Endometrium (tissue), 2 donors: ENCODE results near the gene ARRDC4.

Experiments used
- FAIRE-seq: peaks from 2 replicates; lab custom pipeline; 2012; peaks lifted over from hg19 to GRCh38; lab: Jason Lieb, UNC
- donor health status: control.
- donor health status: control.

Gene ARRDC4

GRCh38 chr15:97998307-97999071 is 38.0 kb downstream of the ARRDC4 start:
- FAIRE-seq: no peak

- peak; percentile 18 for FAIRE-seq
These were observed 40.0 kb downstream of the ARRDC4 start for GRCh38 chr15:98000249-98001203.

GRCh38 chr15:98001663-98002194 is 41.2 kb downstream of the ARRDC4 start:
- no peak for FAIRE-seq

- FAIRE-seq: no peak
These were observed 41.9 kb downstream of the ARRDC4 start for GRCh38 chr15:98002419-98002818.

- FAIRE-seq: no peak
These were observed 42.4 kb downstream of the ARRDC4 start for GRCh38 chr15:98002866-98003265.

DNA sequence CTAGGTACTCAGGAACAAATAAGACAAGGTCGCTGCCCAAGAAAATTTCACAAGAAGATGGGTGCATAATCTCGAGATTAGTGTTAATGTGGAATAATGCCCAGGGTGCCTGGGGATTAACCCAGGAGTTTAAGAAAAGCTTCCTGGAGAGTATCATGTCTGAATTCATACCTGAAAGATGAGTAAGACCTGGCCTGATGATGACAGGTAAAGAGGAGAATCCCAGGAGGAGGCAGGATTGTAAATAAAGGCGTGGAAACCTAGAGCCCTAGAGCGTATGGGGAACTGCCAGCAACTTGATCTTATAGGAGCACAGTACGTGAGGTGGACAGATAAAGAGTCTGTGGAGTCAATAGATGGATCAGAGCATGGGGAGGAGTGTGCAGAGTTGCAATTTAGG is 43.0 kb downstream of the ARRDC4 start:
- FAIRE-seq: no peak

DNA sequence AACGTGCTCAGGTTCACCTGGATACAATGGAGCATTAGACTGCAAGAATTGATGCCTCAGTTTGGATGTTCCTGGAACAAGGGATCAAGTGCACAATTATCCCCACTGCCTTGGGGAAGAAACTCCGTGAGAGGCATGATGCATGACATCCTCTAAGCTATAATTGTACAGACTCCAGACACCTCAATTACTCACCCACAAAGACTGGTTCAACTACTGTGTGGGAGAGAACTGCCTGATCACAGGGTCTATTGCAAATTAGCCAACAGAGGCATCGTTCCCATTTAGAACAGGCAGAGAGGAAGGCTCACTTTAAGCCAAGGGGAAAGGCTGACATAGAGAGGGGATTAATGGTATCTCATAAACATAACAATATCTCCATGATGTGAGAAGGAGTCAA is 43.5 kb downstream of the ARRDC4 start:
- no peak for FAIRE-seq

GRCh38 chr15:98005659-98006058 is 45.2 kb downstream of the ARRDC4 start:
- FAIRE-seq: no peak

- FAIRE-seq: no peak
These were observed 48.7 kb downstream of the ARRDC4 start for GRCh38 chr15:98009169-98009568.

DNA sequence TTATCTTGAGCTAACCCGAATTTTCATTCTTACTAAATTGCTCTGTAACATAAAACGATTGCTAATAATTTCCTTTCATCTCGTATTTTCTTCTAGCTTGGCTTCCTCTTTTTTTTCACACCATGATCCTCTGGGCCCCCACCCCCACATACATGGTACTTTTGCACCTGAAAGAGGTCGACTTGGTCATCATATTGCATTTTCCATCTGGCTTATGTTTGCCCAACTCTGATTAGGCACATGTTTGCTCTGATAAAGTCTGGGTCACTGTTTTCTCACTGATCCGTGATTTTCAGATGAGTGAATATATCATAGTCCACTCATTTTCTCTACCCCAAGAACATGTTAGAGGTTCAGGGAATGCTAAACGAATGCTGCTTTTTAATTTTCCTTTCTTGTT is 49.5 kb downstream of the ARRDC4 start:
- no peak for FAIRE-seq

DNA sequence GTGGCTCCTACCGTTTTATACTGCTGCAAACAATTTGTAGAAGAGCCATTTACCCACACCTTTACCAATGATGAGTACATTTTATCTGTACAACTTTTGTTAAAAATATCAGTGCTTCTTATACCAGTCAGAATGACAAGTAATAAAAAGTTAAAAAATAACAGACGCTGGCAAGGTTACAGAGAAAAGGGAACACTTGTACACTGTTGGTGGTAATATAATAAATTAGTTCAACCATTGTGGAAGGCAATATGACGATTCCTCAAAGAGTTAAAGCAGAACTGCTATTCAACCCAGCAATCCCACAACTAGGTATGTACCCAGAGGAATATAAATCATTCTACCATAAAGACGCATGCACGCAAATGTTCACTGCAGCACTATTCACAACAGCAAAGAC is 51.9 kb downstream of the ARRDC4 start:
- no peak for FAIRE-seq

GRCh38 chr15:98013631-98014030 is 53.1 kb downstream of the ARRDC4 start:
- no peak for FAIRE-seq

- FAIRE-seq: no peak
These were observed 56.9 kb downstream of the ARRDC4 start for GRCh38 chr15:98017150-98017964.

GRCh38 chr15:98018761-98019351 is 58.4 kb downstream of the ARRDC4 start:
- FAIRE-seq: no peak
